CD14-positive monocyte (primary cell): ENCODE results near the gene PRELP. TPM values are rescaled to one million over a fixed set of nuclear protein-coding genes. Genes with fewer than 3 reads are reported as not detected.

Experiments used
- DNase-seq, 3 donors: peaks; one replicate each; pipeline ENCODE4 v3.0.0-alpha.2; 2011 to 2022
- H2AFZ ChIP-seq: 2 replicates; pipeline ENCODE4 v1.6.0; 2012; ENCODE audit warnings: mild to moderate bottlenecking, low read depth, low read length, inconsistent platforms; ENCODE audit not compliant: insufficient read depth, poor library complexity, severe bottlenecking
- H3K27ac ChIP-seq, 2 donors: 1 replicate in 1 of 2; 2 replicates in 1 of 2; pipeline ENCODE4 v1.5.1; 2012 to 2013; ENCODE audit warnings: low read length in 2 of 2, control low read depth in 1 of 2, inconsistent platforms in 1 of 2, low read depth in 1 of 2, mild to moderate bottlenecking in 1 of 2
- H3K27me3 ChIP-seq, 2 donors: one replicate each; pipeline versions ENCODE4 v1.6.0 to v1.6.1; 2011 to 2013; ENCODE audit warnings: low read length in 2 of 2; ENCODE audit not compliant: control insufficient read depth in 2 of 2, insufficient read depth in 2 of 2
- H3K36me3 ChIP-seq, 2 donors: replicated peaks in 1 of 2; 1 replicate in 1 of 2; 2 replicates in 1 of 2; pipeline versions ENCODE4 v1.5.1 to v1.6.1; 2012 to 2013; ENCODE audit warnings: low read length in 2 of 2, control low read depth in 1 of 2, inconsistent platforms in 1 of 2, mild to moderate bottlenecking in 1 of 2; ENCODE audit not compliant: insufficient read depth in 2 of 2, control insufficient read depth in 1 of 2
- H3K4me1 ChIP-seq, 2 donors: 1 replicate in 1 of 2; 2 replicates in 1 of 2; pipeline versions ENCODE4 v1.5.1 to v1.6.1; 2012 to 2013; ENCODE audit warnings: low read length in 2 of 2, control low read depth in 1 of 2, inconsistent platforms in 1 of 2, mild to moderate bottlenecking in 1 of 2, moderate library complexity in 1 of 2; ENCODE audit not compliant: insufficient read depth in 2 of 2, control insufficient read depth in 1 of 2
- H3K4me2 ChIP-seq: replicated peaks from 2 replicates; pipeline ENCODE3; 2012; ENCODE audit warnings: low read length, moderate library complexity, mild to moderate bottlenecking; ENCODE audit not compliant: poor library complexity, severe bottlenecking; ENCODE audit errors: extremely low read depth
- H3K4me3 ChIP-seq, 3 experiments: fragments of 200-600 bp in 1 of 3; sonication (generic) in 1 of 3; replicated peaks in 1 of 3; 1 replicate in 2 of 3; 2 replicates in 1 of 3; pipeline ENCODE4 v1.5.1; 2011 to 2013; ENCODE audit warnings: low read length in 3 of 3, mild to moderate bottlenecking in 3 of 3, control low read depth in 2 of 3, low read depth in 2 of 3, inconsistent platforms in 1 of 3, moderate library complexity in 1 of 3
- H3K79me2 ChIP-seq: 2 replicates; pipeline ENCODE4 v1.6.0; 2012; ENCODE audit warnings: mild to moderate bottlenecking, control low read depth, inconsistent platforms, low read length, moderate library complexity; ENCODE audit not compliant: insufficient read depth
- H3K9ac ChIP-seq: 2 replicates; pipeline ENCODE4 v1.6.0; 2017; ENCODE audit warnings: low read length, mild to moderate bottlenecking; ENCODE audit not compliant: insufficient read depth, poor library complexity, severe bottlenecking
- H3K9me3 ChIP-seq, 2 donors: replicated peaks in 1 of 2; 1 replicate in 1 of 2; 2 replicates in 1 of 2; pipeline versions ENCODE4 v1.5.1 to v1.6.1; 2012 to 2013; ENCODE audit warnings: low read length in 2 of 2, control low read depth in 1 of 2; ENCODE audit not compliant: control insufficient read depth in 1 of 2, insufficient read depth in 1 of 2
- H4K20me1 ChIP-seq: 2 replicates; pipeline ENCODE4 v1.6.0; 2012; ENCODE audit warnings: mild to moderate bottlenecking, low read length, control low read depth, moderate library complexity; ENCODE audit not compliant: insufficient read depth
- H3K27ac Mint-ChIP-seq, 7 donors: one replicate each; pipeline ENCODE4 v1.8.0; 2020; ENCODE audit warnings: mild to moderate bottlenecking in 7 of 7, mixed read lengths in 7 of 7, moderate library complexity in 6 of 7, inconsistent platforms in 2 of 7
- H3K27me3 Mint-ChIP-seq, 3 donors: one replicate each; pipeline ENCODE4 v1.8.0; 2021 to 2022; ENCODE audit warnings: low read depth in 3 of 3, mild to moderate bottlenecking in 3 of 3, mixed read lengths in 3 of 3, moderate library complexity in 3 of 3, inconsistent platforms in 1 of 3
- H3K36me3 Mint-ChIP-seq, 2 donors: one replicate each; pipeline ENCODE4 v1.8.0; 2020; ENCODE audit warnings: mixed read lengths in 2 of 2, inconsistent platforms in 1 of 2, mild to moderate bottlenecking in 1 of 2
- H3K4me1 Mint-ChIP-seq: one replicate; pipeline ENCODE4 v1.8.0; 2020; ENCODE audit warnings: mild to moderate bottlenecking, mixed read lengths
- H3K4me3 Mint-ChIP-seq, 2 donors: one replicate each; pipeline ENCODE4 v1.8.0; 2020; ENCODE audit warnings: mild to moderate bottlenecking in 2 of 2, mixed read lengths in 2 of 2, moderate library complexity in 1 of 2
- H3K9me3 Mint-ChIP-seq, 7 donors: one replicate each; pipeline ENCODE4 v1.8.0; 2020 to 2022; ENCODE audit warnings: mixed read lengths in 7 of 7, mild to moderate bottlenecking in 6 of 7, moderate library complexity in 6 of 7, inconsistent platforms in 2 of 7
- WGBS: methylation state at CpG from one replicate; pipeline ENCODE4 v1.1.5; 2013; ENCODE audit warnings: missing lambda C conversion rate; ENCODE audit not compliant: insufficient coverage; 5-methylcytosine and 5-hydroxymethylcytosine counted together
- intact Hi-C, 2 donors: fragments of 100-400 bp; cut with micrococcal nuclease; formaldehyde crosslinking; loops; one replicate each; pipeline versions ENCODE4 v1.15.0 to v1.15.1; 2023
- polyA plus RNA-seq, 3 donors: library from polyadenylated mRNA; depleted of rRNA in 1 of 3; unstranded in 2 of 3; stranded (reverse) in 1 of 3; fragments of 300-500 nt in 2 of 3; fragments of >200 nt in 1 of 3; fragmentation: Illumina TruSeq in 2 of 3; gene quantifications; 1 replicate in 2 of 3; 2 replicates in 1 of 3; pipeline ENCODE4 v1.2.3, GENCODE V29; 2012 to 2021
- TF ChIP-seq, protein P1 (sequence below): fragments of 200-600 bp; IDR thresholded peaks from one replicate; pipeline ENCODE4 v1.8.0; 2022; ENCODE audit warnings: antibody characterized with exemption, mild to moderate bottlenecking

Gene PRELP
- polyA plus RNA-seq, 3 donors, result not detected

GRCh38 chr1:203504400-203505250 lies 29.0 kb downstream of the PRELP start:
- H3K27me3 ChIP-seq, result no peaks in the 10 kb centered on the region
- no peaks in the 10 kb centered on the region for H3K36me3 Mint-ChIP-seq
- H3K27ac Mint-ChIP-seq, result no peak overlapping the region
- no peak overlapping the region for H3K27ac ChIP-seq
- intact Hi-C loops, result loop anchor here (1.0 to 10.0 kb wide), 4 partner anchors 134 to 270 kb away; no protein-coding TSS in a partner anchor
- peaks cover 10 to 18% (median 14%) of the 10 kb centered on the region in 3 donors for H3K27me3 Mint-ChIP-seq
- no peak overlapping the region for H3K4me3 Mint-ChIP-seq
- H3K36me3 ChIP-seq, result no peaks in the 10 kb centered on the region
- no peak overlapping the region for H3K4me3 ChIP-seq
- H3K9ac ChIP-seq, result no peak overlapping the region
- H3K4me1 ChIP-seq, result no peaks in the 10 kb centered on the region
- H3K9me3 Mint-ChIP-seq, result no peaks in the 10 kb centered on the region
- no peak overlapping the region for H3K4me2 ChIP-seq
- no peaks in the 10 kb centered on the region for H3K9me3 ChIP-seq
- no peaks in the 10 kb centered on the region for H4K20me1 ChIP-seq
- no peak overlapping the region for H2AFZ ChIP-seq
- H3K79me2 ChIP-seq, result no peaks in the 10 kb centered on the region
- 36% methylated on average over 6 of the region's 12 CpGs for WGBS
- TF ChIP-seq, protein P1, sequence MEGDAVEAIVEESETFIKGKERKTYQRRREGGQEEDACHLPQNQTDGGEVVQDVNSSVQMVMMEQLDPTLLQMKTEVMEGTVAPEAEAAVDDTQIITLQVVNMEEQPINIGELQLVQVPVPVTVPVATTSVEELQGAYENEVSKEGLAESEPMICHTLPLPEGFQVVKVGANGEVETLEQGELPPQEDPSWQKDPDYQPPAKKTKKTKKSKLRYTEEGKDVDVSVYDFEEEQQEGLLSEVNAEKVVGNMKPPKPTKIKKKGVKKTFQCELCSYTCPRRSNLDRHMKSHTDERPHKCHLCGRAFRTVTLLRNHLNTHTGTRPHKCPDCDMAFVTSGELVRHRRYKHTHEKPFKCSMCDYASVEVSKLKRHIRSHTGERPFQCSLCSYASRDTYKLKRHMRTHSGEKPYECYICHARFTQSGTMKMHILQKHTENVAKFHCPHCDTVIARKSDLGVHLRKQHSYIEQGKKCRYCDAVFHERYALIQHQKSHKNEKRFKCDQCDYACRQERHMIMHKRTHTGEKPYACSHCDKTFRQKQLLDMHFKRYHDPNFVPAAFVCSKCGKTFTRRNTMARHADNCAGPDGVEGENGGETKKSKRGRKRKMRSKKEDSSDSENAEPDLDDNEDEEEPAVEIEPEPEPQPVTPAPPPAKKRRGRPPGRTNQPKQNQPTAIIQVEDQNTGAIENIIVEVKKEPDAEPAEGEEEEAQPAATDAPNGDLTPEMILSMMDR, result peak; percentile 76
- DNase-seq, result peak; percentile 68 to 78 (median 69)
- peaks cover 2% of the 10 kb centered on the region for H3K4me1 Mint-ChIP-seq

DNA sequence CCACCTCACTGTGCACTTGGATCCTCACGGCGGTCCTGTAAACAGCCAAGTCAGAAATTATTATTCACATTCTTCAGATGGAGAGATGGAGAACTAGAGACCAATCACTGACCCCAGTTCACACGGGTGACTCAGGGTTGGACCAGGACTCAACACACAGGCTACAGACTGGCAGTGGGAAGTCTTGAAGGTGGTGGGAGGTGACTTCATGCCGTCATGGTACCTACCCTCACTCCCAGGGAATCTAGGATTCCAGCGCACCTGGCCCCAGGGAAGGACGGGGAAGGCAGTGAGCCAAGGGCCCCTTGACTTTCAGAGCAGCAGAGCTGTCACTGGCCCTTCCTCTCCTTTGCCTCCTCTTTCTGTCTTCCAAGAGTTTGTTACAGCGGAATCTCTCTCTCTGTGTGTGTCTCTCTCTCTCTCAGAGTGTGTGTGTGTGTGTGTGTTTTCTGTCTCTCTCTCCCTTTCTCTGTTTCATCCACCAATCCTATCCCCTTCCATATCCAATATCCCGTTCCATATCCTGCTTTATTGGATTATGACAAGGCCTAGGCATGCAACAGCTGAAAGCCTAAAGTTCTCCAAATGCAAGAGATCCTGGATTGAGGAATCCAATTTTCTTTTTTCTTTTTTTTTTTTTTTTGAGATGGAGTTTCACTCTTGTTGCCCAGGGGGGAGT lies 30.1 kb downstream of the PRELP start:
- peaks cover 10 to 19% (median 13%) of the 10 kb centered on the region in 3 donors for H3K27me3 Mint-ChIP-seq
- Histone ChIP-seq H4K20me1 (no peaks in the 10 kb centered on the region), H3K4me3 (no peak overlapping the region), H3K27me3 (no peaks in the 10 kb centered on the region), H2AFZ (no peak overlapping the region), H3K27ac (no peak overlapping the region), H3K4me2 (no peak overlapping the region), H3K79me2 (no peaks in the 10 kb centered on the region), H3K9ac (no peak overlapping the region), H3K4me1 (no peaks in the 10 kb centered on the region), H3K9me3 (no peaks in the 10 kb centered on the region), H3K36me3 (no peaks in the 10 kb centered on the region)
- TF ChIP-seq, protein P1, result no peak
- WGBS, result no CpG with 5 or more reads among the region's 8 CpGs
- no peak for DNase-seq
- peaks cover 2% of the 10 kb centered on the region for H3K4me1 Mint-ChIP-seq
- peak overlapping the region in 5 of 7 donors; percentile 8 to 70 (median 43) for H3K27ac Mint-ChIP-seq
- H3K36me3 Mint-ChIP-seq, result no peaks in the 10 kb centered on the region
- no peak overlapping the region for H3K4me3 Mint-ChIP-seq
- intact Hi-C loops, result loop anchor here (2.0 to 10.0 kb wide), 2 partner anchors 133 to 269 kb away; no protein-coding TSS in a partner anchor
- no peaks in the 10 kb centered on the region for H3K9me3 Mint-ChIP-seq
